Measurements from ENCODE around the gene MON1A.

Gene MON1A

DNA sequence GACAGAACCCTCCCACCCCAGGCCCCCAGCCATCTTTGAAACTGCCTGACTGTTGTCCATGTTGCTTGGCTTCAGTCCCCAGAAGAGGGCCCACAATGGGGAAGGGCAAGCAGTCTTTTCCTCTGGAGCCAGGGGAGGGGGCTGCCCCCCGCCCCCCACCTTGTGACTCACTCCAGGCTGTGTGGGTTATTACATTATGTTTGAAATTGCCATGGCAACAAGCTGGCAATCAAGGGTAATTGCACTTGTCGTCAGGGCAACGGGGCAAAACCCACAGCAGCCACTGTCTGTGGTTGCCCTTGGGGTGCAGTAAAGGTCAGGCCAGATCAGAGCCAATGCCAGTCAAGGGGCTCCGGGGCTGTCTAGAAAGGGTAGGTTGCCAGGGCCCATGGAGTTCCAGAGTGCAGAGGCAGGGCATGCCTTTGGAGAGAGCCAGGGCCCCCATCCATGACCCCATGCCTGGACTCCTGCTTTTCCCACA is 56.8 kb downstream of the MON1A start:
- TF ChIP-seq CTCF (IDR thresholded peaks at IDR 0.05; ENCODE audit: low read depth, low read length) = no peak
- DNase-seq (ENCODE audit: extremely low read depth, low read depth) = no peak

- DNase-seq (ENCODE audit: extremely low read depth, low read depth) = no peak
- TF ChIP-seq CTCF (IDR thresholded peaks at IDR 0.05; ENCODE audit: low read depth, low read length) = no peak
These were observed 58.0 kb downstream of the MON1A start for GRCh38 chr3:49871531-49872153.

DNA sequence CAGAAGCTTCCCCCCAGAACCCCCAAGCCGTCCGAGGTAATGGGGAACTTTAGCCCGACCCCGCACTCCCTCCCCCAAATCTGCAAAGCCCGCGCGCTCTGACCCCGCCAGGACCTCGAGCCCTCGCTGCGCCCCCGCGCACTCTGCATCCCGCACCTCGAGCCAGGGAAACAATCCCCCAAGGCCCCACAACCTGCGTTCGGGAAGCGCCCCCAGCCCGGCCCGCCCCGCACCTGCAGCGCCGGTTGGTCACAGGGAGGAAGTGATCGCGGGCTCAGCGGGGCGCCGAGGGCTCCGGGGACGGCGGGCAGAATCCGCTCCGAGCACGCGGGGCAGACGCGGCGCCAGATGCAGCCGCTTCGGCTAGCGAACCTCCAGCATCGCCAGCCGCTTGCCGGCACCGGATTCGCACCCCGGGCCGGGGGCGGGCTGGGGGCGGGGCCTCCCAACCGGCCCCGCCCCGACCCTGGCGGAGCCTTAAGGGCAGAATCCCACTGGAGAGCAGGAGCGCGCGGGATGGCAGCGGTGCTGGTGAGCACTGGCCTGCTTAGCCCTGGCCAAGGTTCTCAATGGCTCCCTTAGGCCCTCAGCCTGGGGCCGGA is 60.0 kb downstream of the MON1A start, which contains the start of gene CAMKV:
CAMKV (minus strand) TSS at position 382 of the 602 bp plus-strand sequence. CDS start 7,518 bp downstream, outside the sequence.
- DNase-seq (ENCODE audit: extremely low read depth, low read depth) = no peak

DNA sequence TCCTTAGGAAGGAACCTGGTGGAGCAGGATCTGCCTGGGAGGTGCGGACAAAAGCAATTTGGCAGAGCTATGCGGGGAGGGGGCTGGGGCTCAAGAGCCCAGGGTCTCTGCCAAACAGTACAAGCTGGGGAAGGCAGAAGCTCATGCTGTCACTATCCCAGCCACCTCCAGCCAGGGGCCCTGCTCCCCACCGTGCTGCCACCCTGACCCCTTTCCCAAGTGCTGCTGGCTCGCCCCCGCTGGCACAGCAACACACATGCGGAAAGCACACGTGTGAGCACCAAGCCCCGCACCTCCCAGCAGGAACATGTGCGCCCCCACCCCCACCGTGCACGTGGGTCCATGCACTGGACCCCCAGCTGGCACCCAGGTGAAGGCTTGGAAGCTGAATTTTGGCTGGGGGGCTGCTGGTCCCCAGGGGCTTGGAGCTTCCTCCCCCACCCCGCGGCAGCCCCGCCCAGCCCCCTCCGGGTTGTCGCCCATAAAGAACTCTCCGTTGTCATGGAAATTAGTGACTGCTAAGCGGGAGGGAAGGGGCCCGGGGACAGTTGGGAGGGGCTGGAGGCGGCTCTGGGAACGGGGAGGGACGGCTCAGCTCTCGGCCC is 60.6 kb downstream of the MON1A start:
- no peak for TF ChIP-seq CTCF (IDR thresholded peaks at IDR 0.05; ENCODE audit: low read depth, low read length)
- DNase-seq (ENCODE audit: extremely low read depth, low read depth) = no peak

More for the DNA sequence above, 60.0 kb downstream of the MON1A start, which contains the start of gene CAMKV:
- no peak for TF ChIP-seq CTCF (IDR thresholded peaks at IDR 0.05; ENCODE audit: low read depth, low read length)

DNA sequence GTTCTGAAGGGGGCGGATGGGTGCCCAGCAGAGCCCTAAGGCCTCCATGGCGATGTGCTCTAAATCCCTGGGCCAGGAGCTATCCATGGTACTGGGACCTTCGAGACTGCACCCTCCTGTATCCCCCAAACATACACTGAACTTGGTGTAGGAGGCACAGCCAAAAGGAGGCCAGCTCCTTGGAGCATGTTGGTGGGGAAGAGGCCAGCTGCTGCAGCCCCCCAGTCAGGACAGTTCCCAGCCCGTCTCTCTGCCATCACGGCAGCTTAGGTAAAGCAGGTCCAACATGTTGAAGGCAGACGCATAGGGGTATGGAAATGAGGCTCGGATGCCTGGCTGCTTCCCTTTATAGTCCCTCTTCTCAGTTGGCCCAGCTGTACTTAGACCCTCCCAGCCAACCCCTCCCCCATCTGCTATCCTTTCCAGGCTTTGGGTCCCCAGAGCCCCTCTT is 61.7 kb downstream of the MON1A start:
- TF ChIP-seq CTCF (IDR thresholded peaks at IDR 0.05; ENCODE audit: low read depth, low read length) = no peak
- DNase-seq (ENCODE audit: extremely low read depth, low read depth) = no peak

DNA sequence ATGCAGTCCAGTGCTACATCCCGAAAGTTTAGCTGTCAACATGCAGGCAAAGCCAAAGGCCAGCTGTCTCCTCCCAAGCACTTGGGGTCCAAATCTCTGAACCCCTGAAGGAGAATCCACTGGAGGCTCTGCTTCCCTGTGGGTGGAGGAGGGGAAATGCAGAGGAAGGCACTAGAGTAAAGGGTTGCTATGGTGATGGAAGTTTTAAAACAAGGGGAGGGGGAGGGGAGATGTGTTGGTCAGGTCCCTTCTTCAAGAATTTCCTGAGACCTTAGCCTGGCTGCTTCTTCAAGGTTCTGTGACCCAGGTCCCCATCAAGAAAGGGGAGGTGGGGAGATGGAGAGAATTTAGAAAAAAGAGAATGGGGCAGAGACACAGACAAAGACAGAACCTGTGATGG is 62.2 kb downstream of the MON1A start:
- no peak for DNase-seq (ENCODE audit: extremely low read depth, low read depth)
- no peak for TF ChIP-seq CTCF (IDR thresholded peaks at IDR 0.05; ENCODE audit: low read depth, low read length)

DNA sequence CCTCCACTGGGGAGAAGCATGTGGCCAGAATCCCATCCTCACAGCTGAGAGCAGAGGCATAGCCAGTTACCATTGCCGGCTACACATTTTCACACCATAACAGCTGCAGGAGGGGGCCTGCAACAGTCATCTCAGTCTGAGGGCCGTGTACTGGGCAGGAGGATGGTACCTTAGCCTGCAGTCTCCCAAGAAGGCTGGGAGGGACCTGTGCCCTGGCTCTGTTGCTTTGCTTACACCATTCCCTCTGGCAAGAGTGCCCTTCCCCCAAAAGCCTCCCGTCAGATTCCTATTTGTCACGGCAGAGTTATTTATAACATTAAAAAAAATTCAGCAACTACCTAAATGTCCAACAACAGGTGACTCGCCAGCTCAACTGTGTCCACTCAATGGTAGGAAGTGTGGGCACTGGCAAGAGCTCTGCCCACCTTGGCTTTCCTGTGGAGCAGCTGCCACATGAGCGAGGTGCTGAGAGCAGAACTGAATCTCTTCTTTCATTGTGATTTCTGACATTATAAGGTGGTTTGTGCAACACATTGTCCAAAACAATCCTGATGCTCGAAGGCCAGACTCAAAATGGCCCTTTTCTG is 64.3 kb downstream of the MON1A start:
- DNase-seq (ENCODE audit: extremely low read depth, low read depth) = no peak
- TF ChIP-seq CTCF (IDR thresholded peaks at IDR 0.05; ENCODE audit: low read depth, low read length) = no peak
